Heart right ventricle (tissue), 16 donors: ENCODE results near the gene SESTD1. TPM values are rescaled to one million over a fixed set of nuclear protein-coding genes. Genes with fewer than 3 reads are reported as not detected.

Experiments used
- ATAC-seq, 8 donors: fragments of 200-7000 bp; cut with Tn5 transposase; one replicate each; pipeline ENCODE4 v1.9.1; 2020; ENCODE audit warnings: mild to moderate bottlenecking in 8 of 8, moderate library complexity in 8 of 8, moderate number of reproducible peaks in 1 of 8
- DNase-seq, 2 donors: peaks; one replicate each; pipeline ENCODE4 v3.0.0-alpha.2; 2020
- H3K27ac ChIP-seq, 10 donors: fragments of 200-600 bp; sonication (generic) in 2 of 10; one replicate each; pipeline versions ENCODE4 v1.5.0 to v1.8.0; 2020 to 2022; ENCODE audit warnings: mild to moderate bottlenecking in 3 of 10
- H3K27me3 ChIP-seq, 7 donors: fragments of 200-600 bp; one replicate each; pipeline ENCODE4 v1.8.0; 2021 to 2022; ENCODE audit warnings: mild to moderate bottlenecking in 2 of 7
- H3K36me3 ChIP-seq, 9 donors: fragments of 200-600 bp; sonication (generic) in 1 of 9; one replicate each; pipeline versions ENCODE4 v1.5.0 to v1.8.0; 2020 to 2022; ENCODE audit warnings: mild to moderate bottlenecking in 2 of 9
- H3K4me1 ChIP-seq, 9 donors: fragments of 200-600 bp; sonication (generic) in 1 of 9; one replicate each; pipeline versions ENCODE4 v1.5.0 to v1.8.0; 2020 to 2022; ENCODE audit warnings: mild to moderate bottlenecking in 4 of 9
- H3K4me3 ChIP-seq, 10 donors: fragments of 200-600 bp; sonication (generic) in 2 of 10; one replicate each; pipeline versions ENCODE4 v1.5.0 to v1.8.0; 2020 to 2022; ENCODE audit warnings: mild to moderate bottlenecking in 7 of 10, moderate library complexity in 2 of 10
- H3K9me3 ChIP-seq, 11 donors: fragments of 200-600 bp in 10 of 11; sonication (generic) in 2 of 11; one replicate each; pipeline versions ENCODE4 v1.5.0 to v1.8.0; 2013 to 2022; ENCODE audit warnings: mild to moderate bottlenecking in 2 of 11, control low read depth in 1 of 11, moderate library complexity in 1 of 11
- WGBS, 2 donors: extraction: QIAGEN DNeasy Blood & Tissue Kit; methylation state at CpG; one replicate each; pipeline ENCODE4 v1.1.7; 2013; ENCODE audit warnings: inconsistent platforms in 1 of 2; 5-methylcytosine and 5-hydroxymethylcytosine counted together
- intact Hi-C, 10 donors: fragments of 100-400 bp; cut with DNase I; formaldehyde crosslinking; loops; one replicate each; pipeline versions ENCODE4 v1.11.1 to v1.14.2; 2022
- polyA plus RNA-seq, 2 donors: library from polyadenylated mRNA; stranded (reverse); fragments of 200-250 nt; gene quantifications; one replicate each; pipeline ENCODE4 v1.2.3, GENCODE V29; 2013
- total RNA-seq, 10 donors: library from RNA; stranded (reverse); fragmentation: NEBNext Ultra II Directional in 3 of 10; extraction: Animal tissue kit (Norgen Biotek cat#: 25700) in 3 of 10; gene quantifications; one replicate each; pipeline versions ENCODE4 v1.2.1 to v1.2.4, GENCODE V29; 2021 to 2023
- TF ChIP-seq, protein P1 (sequence below), 9 donors: fragments of 200-600 bp; sonication (generic) in 2 of 9; IDR thresholded peaks; one replicate each; pipeline versions ENCODE4 v1.5.0 to v1.8.0; 2021 to 2022; ENCODE audit warnings: antibody characterized with exemption in 9 of 9, mild to moderate bottlenecking in 5 of 9, moderate library complexity in 1 of 9
- donor health status: Arrhythmogenic right ventricular cardiomyopathy.
- donor health status: ischemic (EF 13 %, LVEDD 7.1; RV severe dilation, severe dysfunction).
- donor health status: healthy with polysubstance abuse.
- donor health status: DM: no; HTN: yes; CAD: no.
- donor health status: DM: no; HTN: no; CAD: no.
- donor health status: ischemic (EF 25% LVEDD 6.9; RV normal size, moderate dysfunction).
- donor health status: ischemic (EF 25% LVEDD 5.7; RV mildly dilated, moderate dysfunction).
- donor health status: healthy.
- donor health status: DM: yes; HTN: yes; CAD: no.
- donor health status: Ischemic cardiomyopathy.
- donor health status: ischemic (EF 35%, LVEDD 5.7; RV mildly dilated, moderate dysfunction).
- donor health status: nonischemic (EF 11% LVEDD 7.7; RV severe dilation, severe dysfunction).
- donor health status: DM: yes; HTN: yes; CAD: no.
- donor health status: PGD.
- donor health status: ischemic (EF 29% LVEDD 5.4; RV normal size, mild dysfunction).
- donor health status: nonischemic (EF 23%, LVEDD 6.1; RV moderate dilation, normal function).

The SESTD1 gene
- total and polyA plus RNA-seq, 12 donors = 6.0 to 41.7 (median 33.5) TPM

DNA sequence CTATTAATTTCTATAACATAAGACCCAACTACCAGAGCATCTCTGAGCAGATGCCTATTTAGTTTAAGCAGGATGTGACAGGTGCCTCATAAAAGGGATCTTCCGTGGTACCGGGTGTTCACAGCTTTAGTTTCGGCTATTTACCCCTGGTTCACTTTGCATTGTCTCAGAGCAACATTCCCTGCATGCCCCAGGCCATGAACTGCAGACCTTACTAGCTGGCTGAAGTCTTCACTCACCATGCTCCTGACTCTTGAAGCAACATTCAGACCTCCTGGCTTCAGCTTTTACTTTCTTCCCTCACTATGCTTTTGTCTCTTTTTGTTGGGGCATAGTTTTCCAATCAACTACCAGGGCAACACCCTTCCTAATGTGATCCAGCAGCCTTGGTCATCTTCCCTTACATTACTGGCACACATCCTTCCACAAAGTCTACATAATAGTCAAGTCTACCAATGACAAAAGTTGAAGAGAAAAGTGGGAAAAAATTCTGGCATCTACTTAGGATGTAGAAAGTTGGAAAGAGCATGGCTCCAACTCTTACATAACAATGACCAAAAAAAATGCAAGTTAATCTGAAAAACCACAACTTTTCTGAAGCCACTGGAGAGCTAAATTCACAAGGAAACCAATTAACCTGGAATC, 99.2 kb downstream of the SESTD1 start:
- no peaks in the 10 kb centered on the region for H3K27me3 ChIP-seq
- TF ChIP-seq, protein P1, sequence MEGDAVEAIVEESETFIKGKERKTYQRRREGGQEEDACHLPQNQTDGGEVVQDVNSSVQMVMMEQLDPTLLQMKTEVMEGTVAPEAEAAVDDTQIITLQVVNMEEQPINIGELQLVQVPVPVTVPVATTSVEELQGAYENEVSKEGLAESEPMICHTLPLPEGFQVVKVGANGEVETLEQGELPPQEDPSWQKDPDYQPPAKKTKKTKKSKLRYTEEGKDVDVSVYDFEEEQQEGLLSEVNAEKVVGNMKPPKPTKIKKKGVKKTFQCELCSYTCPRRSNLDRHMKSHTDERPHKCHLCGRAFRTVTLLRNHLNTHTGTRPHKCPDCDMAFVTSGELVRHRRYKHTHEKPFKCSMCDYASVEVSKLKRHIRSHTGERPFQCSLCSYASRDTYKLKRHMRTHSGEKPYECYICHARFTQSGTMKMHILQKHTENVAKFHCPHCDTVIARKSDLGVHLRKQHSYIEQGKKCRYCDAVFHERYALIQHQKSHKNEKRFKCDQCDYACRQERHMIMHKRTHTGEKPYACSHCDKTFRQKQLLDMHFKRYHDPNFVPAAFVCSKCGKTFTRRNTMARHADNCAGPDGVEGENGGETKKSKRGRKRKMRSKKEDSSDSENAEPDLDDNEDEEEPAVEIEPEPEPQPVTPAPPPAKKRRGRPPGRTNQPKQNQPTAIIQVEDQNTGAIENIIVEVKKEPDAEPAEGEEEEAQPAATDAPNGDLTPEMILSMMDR (IDR thresholded peaks at IDR 0.05) = no peak
- ATAC-seq (no peak), DNase-seq (no peak)
- H3K4me3 ChIP-seq = no peak overlapping the region
- WGBS, 2 donors = 93 to 94% methylated on average over 3 of the region's 3 CpGs
- H3K36me3 ChIP-seq = peaks cover 0 to 52% (median 5%) of the 10 kb centered on the region in 9 donors
- H3K4me1 ChIP-seq = no peaks in the 10 kb centered on the region
- H3K9me3 ChIP-seq = peaks cover 0 to 5% (median 0%) of the 10 kb centered on the region in 11 donors
- H3K27ac ChIP-seq = no peak overlapping the region
- intact Hi-C loops = no loop called here

DNA sequence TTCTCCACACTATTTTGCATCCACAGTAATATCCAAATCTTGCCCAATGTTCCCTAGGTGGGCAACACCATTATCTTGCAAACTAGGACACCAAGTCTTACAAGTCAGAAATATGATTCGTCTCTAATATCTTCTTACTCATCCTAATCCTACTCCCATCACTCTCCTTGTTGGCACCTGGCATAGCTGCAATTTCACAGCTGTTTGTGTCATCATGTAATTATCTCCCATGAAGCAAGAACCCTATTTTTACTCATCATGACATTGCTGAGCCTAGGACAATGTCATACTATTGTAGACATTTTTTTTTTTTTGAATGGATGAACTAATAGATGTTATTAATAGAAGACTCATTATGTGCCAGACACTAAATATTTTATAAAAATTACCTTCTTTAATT, 123.4 kb downstream of the SESTD1 start:
- peaks cover 0 to 77% (median 19%) of the 10 kb centered on the region in 9 donors for H3K36me3 ChIP-seq
- no peaks in the 10 kb centered on the region for H3K9me3 ChIP-seq
- intact Hi-C loops = no loop called here
- TF ChIP-seq, protein P1 (IDR thresholded peaks at IDR 0.05) = no peak
- WGBS, 2 donors = 45 to 82% methylated on average over 1 of the region's 1 CpG
- no peak overlapping the region for H3K27ac ChIP-seq
- peak in 1 of 8 donors; percentile 45 for ATAC-seq
- peaks cover 0 to 6% (median 0%) of the 10 kb centered on the region in 9 donors for H3K4me1 ChIP-seq
- DNase-seq = no peak
- no peaks in the 10 kb centered on the region for H3K27me3 ChIP-seq
- H3K4me3 ChIP-seq = no peak overlapping the region

GRCh38 chr2:179140571-179140970, 124.1 kb downstream of the SESTD1 start:
- WGBS, 2 donors = 95 to 96% methylated on average over 4 of the region's 4 CpGs
- intact Hi-C loops = no loop called here
- no peak overlapping the region for H3K4me3 ChIP-seq
- no peaks in the 10 kb centered on the region for H3K9me3 ChIP-seq
- no peak overlapping the region for H3K27ac ChIP-seq
- peaks cover 0 to 6% (median 0%) of the 10 kb centered on the region in 9 donors for H3K4me1 ChIP-seq
- DNase-seq (no peak), ATAC-seq (no peak)
- no peaks in the 10 kb centered on the region for H3K27me3 ChIP-seq
- H3K36me3 ChIP-seq = peaks cover 0 to 71% (median 15%) of the 10 kb centered on the region in 9 donors
- TF ChIP-seq, protein P1 (IDR thresholded peaks at IDR 0.05) = no peak

- H3K36me3 ChIP-seq = peaks cover 0 to 65% (median 15%) of the 10 kb centered on the region in 9 donors
- no peak for ATAC-seq
- 86 to 95% methylated on average over 4 of the region's 4 CpGs for WGBS, 2 donors
- TF ChIP-seq, protein P1 (IDR thresholded peaks at IDR 0.05) = no peak
- no peak overlapping the region for H3K27ac ChIP-seq
- peaks cover 0 to 6% (median 0%) of the 10 kb centered on the region in 9 donors for H3K4me1 ChIP-seq
- H3K27me3 ChIP-seq = no peaks in the 10 kb centered on the region
- intact Hi-C loops = no loop called here
- no peaks in the 10 kb centered on the region for H3K9me3 ChIP-seq
- no peak for DNase-seq
- H3K4me3 ChIP-seq = no peak overlapping the region
Observed at GRCh38 chr2:179139506-179139905, 125.1 kb downstream of the SESTD1 start.
